Sigmoid colon (tissue), 7 donors: Measurements from ENCODE around the gene CDC34. TPM values are rescaled to one million over a fixed set of nuclear protein-coding genes. Genes with fewer than 3 reads are reported as not detected.

Source experiments
- DNase-seq: peaks from one replicate; pipeline ENCODE4 v3.0.0-alpha.2; 2019
- H3K27ac ChIP-seq, 4 donors: fragments of 200-600 bp; sonication (generic); one replicate each; pipeline ENCODE4 v1.5.1; 2016 to 2019; ENCODE audit warnings: mild to moderate bottlenecking in 1 of 4
- H3K27me3 ChIP-seq, 3 donors: fragments of 200-600 bp; sonication (generic); one replicate each; pipeline ENCODE4 v1.5.1; 2019; ENCODE audit warnings: mild to moderate bottlenecking in 1 of 3
- H3K36me3 ChIP-seq, 4 donors: fragments of 200-600 bp; sonication (generic); one replicate each; pipeline ENCODE4 v1.5.1; 2016 to 2019
- H3K4me1 ChIP-seq, 4 donors: fragments of 200-600 bp; sonication (generic); one replicate each; pipeline ENCODE4 v1.5.1; 2017 to 2019
- H3K4me3 ChIP-seq, 4 donors: fragments of 200-600 bp; sonication (generic); one replicate each; pipeline ENCODE4 v1.5.1; 2017 to 2019; ENCODE audit warnings: mild to moderate bottlenecking in 2 of 4, moderate library complexity in 1 of 4
- H3K9me3 ChIP-seq, 4 donors: fragments of 200-600 bp in 3 of 4; sonication (generic) in 3 of 4; one replicate each; pipeline versions ENCODE4 v1.5.1 to v1.6.1; 2013 to 2019
- EP300 ChIP-seq, 4 donors: sonication (generic); formaldehyde crosslinking; IDR thresholded peaks; one replicate each; pipeline ENCODE4 v1.6.1; 2017; ENCODE audit warnings: antibody characterized with exemption in 4 of 4
- POLR2A ChIP-seq, 2 donors: fragments of 450-650 bp; IDR thresholded peaks; one replicate each; pipeline ENCODE4 v1.6.1; 2016; ENCODE audit warnings: antibody characterized with exemption in 2 of 2, mild to moderate bottlenecking in 2 of 2, moderate library complexity in 2 of 2
- POLR2AphosphoS5 ChIP-seq, 4 donors: sonication (generic); formaldehyde crosslinking; IDR thresholded peaks; one replicate each; pipeline ENCODE4 v1.6.1; 2017; ENCODE audit warnings: antibody characterized with exemption in 4 of 4
- WGBS, 2 donors: extraction: QIAGEN DNeasy Blood & Tissue Kit; methylation state at CpG; one replicate each; pipeline ENCODE4 v1.1.7; 2013; 5-methylcytosine and 5-hydroxymethylcytosine counted together
- intact Hi-C: fragments of 100-400 bp; cut with DNase I; formaldehyde crosslinking; loops from one replicate; pipeline ENCODE4 v1.15.1; 2023
- polyA plus RNA-seq, 3 donors: library from polyadenylated mRNA; stranded (reverse); fragments of 200-250 nt; gene quantifications; one replicate each; pipeline ENCODE4 v1.2.3, GENCODE V29; 2013
- total RNA-seq, 4 donors: library from RNA; depleted of rRNA; stranded (reverse); fragments of >200 nt; gene quantifications; one replicate each; pipeline ENCODE4 v1.1.0, GENCODE V29; 2016
- TF ChIP-seq, protein P1 (sequence below), 4 experiments: fragments of 450-650 bp in 3 of 4; fragments of 200-600 bp in 1 of 4; IDR thresholded peaks; one replicate each; pipeline ENCODE4 v1.5.1; 2016 to 2019; ENCODE audit warnings: antibody characterized with exemption in 4 of 4, mild to moderate bottlenecking in 3 of 4, moderate library complexity in 2 of 4
- donor health status: healthy with polysubstance abuse.
- donor health status: Bipolar disorder and iron deficiency.
- donor health status: healthy.

Gene CDC34
- total and polyA plus RNA-seq, 7 donors = 74.9 to 152 (median 96.7) TPM

- no peak overlapping the region for H3K4me3 ChIP-seq
- intact Hi-C loops = no loop called here
- no peak for TF ChIP-seq POLR2A (IDR thresholded peaks at IDR 0.05)
- H3K27me3 ChIP-seq = no peaks in the 10 kb centered on the region
- WGBS, 2 donors = 64 to 84% methylated on average over 31 of the region's 31 CpGs
- H3K27ac ChIP-seq = no peak overlapping the region
- H3K4me1 ChIP-seq = peaks cover 0 to 17% (median 12%) of the 10 kb centered on the region in 4 donors
- DNase-seq = no peak
- H3K9me3 ChIP-seq = no peaks in the 10 kb centered on the region
- no peaks in the 10 kb centered on the region for H3K36me3 ChIP-seq
These were observed 25.2 kb downstream of the CDC34 start for GRCh38 chr19:556611-557382.

DNA sequence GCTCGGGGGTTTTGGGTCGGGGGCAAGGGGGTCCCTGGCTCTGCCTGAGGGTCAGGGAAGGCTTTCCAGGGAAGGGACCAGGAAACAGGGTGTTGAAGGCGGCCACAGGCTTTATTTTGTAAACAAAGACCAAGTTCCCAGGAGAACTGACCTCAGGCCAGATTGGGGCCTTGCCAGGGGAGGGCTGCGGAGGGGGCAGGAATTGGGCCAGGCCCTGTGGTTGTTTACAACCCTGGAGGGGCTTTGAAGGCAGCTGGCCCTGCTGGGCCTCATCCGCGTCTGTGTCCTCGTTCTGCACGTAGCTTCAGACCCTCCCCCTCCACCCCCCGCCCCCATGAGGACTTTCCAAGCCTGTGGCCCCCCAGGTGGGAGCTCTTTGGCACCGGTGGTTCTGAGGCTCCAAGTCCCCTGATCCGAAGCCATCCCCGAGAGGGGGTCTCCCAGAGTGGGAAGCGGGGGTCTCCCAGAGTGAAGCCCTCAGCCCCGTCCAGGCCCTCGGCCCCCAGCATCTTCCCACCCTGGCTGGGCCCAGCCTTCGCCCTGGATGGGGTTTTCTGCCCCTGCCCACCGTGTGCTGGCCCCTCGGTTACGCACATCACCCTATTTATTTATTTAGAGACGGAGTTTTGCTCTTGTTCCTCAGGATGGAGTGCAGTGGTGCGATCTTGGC is 27.3 kb downstream of the CDC34 start:
- Histone ChIP-seq H3K9me3 (no peaks in the 10 kb centered on the region), H3K4me1 (peaks cover 0 to 17% (median 12%) of the 10 kb centered on the region in 4 donors), H3K27me3 (no peaks in the 10 kb centered on the region), H3K36me3 (no peaks in the 10 kb centered on the region), H3K4me3 (no peak overlapping the region), H3K27ac (peak overlapping the region in 3 of 4 donors; percentile 3 to 62 (median 52))
- intact Hi-C loops = no loop called here
- TF ChIP-seq EP300 (IDR thresholded peaks at IDR 0.05) (no peak), POLR2AphosphoS5 (IDR thresholded peaks at IDR 0.05) (peak in 2 of 4 donors; percentile 15 to 37)
- TF ChIP-seq, protein P1, sequence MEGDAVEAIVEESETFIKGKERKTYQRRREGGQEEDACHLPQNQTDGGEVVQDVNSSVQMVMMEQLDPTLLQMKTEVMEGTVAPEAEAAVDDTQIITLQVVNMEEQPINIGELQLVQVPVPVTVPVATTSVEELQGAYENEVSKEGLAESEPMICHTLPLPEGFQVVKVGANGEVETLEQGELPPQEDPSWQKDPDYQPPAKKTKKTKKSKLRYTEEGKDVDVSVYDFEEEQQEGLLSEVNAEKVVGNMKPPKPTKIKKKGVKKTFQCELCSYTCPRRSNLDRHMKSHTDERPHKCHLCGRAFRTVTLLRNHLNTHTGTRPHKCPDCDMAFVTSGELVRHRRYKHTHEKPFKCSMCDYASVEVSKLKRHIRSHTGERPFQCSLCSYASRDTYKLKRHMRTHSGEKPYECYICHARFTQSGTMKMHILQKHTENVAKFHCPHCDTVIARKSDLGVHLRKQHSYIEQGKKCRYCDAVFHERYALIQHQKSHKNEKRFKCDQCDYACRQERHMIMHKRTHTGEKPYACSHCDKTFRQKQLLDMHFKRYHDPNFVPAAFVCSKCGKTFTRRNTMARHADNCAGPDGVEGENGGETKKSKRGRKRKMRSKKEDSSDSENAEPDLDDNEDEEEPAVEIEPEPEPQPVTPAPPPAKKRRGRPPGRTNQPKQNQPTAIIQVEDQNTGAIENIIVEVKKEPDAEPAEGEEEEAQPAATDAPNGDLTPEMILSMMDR (IDR thresholded peaks at IDR 0.05) = no peak
- WGBS, 2 donors = 53 to 54% methylated on average over 21 of the region's 21 CpGs
- no peak for DNase-seq

DNA sequence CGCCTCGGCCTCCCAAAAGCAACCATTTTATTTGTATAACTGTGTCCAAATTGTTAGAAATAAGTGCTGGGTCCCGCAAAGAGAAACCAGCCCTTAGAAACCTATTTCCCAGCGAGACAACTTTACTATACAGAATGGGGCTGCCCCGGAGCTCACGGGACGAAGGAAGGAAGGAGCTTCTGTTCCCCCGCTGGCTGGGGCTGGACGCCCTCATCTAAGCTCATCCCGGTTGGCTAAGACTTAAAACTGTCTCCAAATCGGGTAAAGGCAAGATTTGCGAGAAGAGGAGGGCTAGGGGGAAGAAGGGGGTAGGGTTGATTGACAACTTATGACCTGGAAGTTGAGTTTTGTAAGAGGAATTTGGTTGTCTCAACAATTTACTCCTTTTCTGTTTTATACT is 28.6 kb downstream of the CDC34 start:
- Histone ChIP-seq H3K27me3 (no peaks in the 10 kb centered on the region), H3K9me3 (no peaks in the 10 kb centered on the region), H3K4me1 (peaks cover 0 to 17% (median 12%) of the 10 kb centered on the region in 4 donors), H3K27ac (no peak overlapping the region), H3K36me3 (no peaks in the 10 kb centered on the region), H3K4me3 (no peak overlapping the region)
- WGBS, 2 donors = 68 to 78% methylated on average over 12 of the region's 12 CpGs
- DNase-seq = no peak
- TF ChIP-seq, protein P1 (IDR thresholded peaks at IDR 0.05) = no peak
- TF ChIP-seq POLR2AphosphoS5 (IDR thresholded peaks at IDR 0.05) (no peak), POLR2A (IDR thresholded peaks at IDR 0.05) (no peak), EP300 (IDR thresholded peaks at IDR 0.05) (no peak)
- intact Hi-C loops = no loop called here

- H3K4me3 ChIP-seq = peak overlapping the region in 3 of 4 donors; percentile 8 to 24 (median 21)
- H3K27ac ChIP-seq = peak overlapping the region; percentile 38 to 91 (median 80)
- 74 to 90% methylated on average over 18 to 19 of the region's 19 CpGs for WGBS, 2 donors
- peak; percentile 96 for DNase-seq
- H3K27me3 ChIP-seq = no peaks in the 10 kb centered on the region
- no peaks in the 10 kb centered on the region for H3K9me3 ChIP-seq
- peak; percentile 93 to 99 (median 97) for TF ChIP-seq POLR2AphosphoS5 (IDR thresholded peaks at IDR 0.05)
- TF ChIP-seq, protein P1 (IDR thresholded peaks at IDR 0.05) = no peak
- TF ChIP-seq POLR2A (IDR thresholded peaks at IDR 0.05) = no peak
- peak; percentile 89 to 96 (median 94) for TF ChIP-seq EP300 (IDR thresholded peaks at IDR 0.05)
- intact Hi-C loops = no loop called here
- no peaks in the 10 kb centered on the region for H3K36me3 ChIP-seq
- peaks cover 0 to 23% (median 17%) of the 10 kb centered on the region in 4 donors for H3K4me1 ChIP-seq
These were observed 34.8 kb downstream of the CDC34 start for GRCh38 chr19:566403-566802.

DNA sequence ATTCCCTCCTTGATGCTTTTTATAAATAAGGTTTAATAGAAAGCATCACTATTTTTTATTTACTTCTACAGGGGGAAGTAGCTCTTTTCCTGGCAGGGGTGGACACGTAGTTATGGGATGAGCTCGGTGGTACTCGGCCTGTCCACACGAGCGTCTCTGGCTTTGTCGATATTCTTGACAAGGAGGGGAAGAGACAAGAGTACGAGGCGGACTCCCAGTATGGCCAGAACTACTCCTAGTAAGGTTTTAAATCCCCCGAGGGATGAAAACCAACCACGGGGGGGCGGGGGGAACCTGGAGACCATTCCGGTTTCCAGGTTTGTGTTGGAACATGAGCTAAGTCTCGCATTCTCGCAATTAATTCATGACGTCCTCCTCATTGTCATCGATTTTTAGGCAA is 35.3 kb downstream of the CDC34 start:
- Histone ChIP-seq H3K9me3 (no peaks in the 10 kb centered on the region), H3K4me1 (peaks cover 0 to 27% (median 20%) of the 10 kb centered on the region in 4 donors), H3K4me3 (peak overlapping the region in 3 of 4 donors; percentile 8 to 24 (median 21)), H3K27me3 (no peaks in the 10 kb centered on the region), H3K36me3 (no peaks in the 10 kb centered on the region), H3K27ac (peak overlapping the region; percentile 38 to 91 (median 80))
- intact Hi-C loops = no loop called here
- DNase-seq = peak; percentile 65
- TF ChIP-seq, protein P1 (IDR thresholded peaks at IDR 0.05) = no peak
- TF ChIP-seq POLR2A (IDR thresholded peaks at IDR 0.05) (no peak), POLR2AphosphoS5 (IDR thresholded peaks at IDR 0.05) (no peak), EP300 (IDR thresholded peaks at IDR 0.05) (no peak)
- WGBS, 2 donors = 84 to 85% methylated on average over 16 of the region's 16 CpGs
